ENCODE results near the gene GLCE.

GLCE gene

GRCh38 chr15:69160141-69160993, at the start of gene GLCE:
GLCE (plus strand) TSS chr15:69160635; CDS start chr15:69255807, 95,172 bp downstream.
- H3K9ac ChIP-seq (ENCODE audit: low read length) = peak within 1 kb of the TSS; percentile 69
- no peaks in the 10 kb centered on the region for H3K4me1 ChIP-seq (ENCODE audit: control insufficient read depth, insufficient read depth, low read length)
- peak within 1 kb of the TSS; percentile 80 for H3K4me3 ChIP-seq (ENCODE audit: low read length)
- H3K27ac ChIP-seq (ENCODE audit: low read depth, low read length) = peak within 1 kb of the TSS; percentile 73
- H3K36me3 ChIP-seq (ENCODE audit: control insufficient read depth, insufficient read depth, low read length) = no peaks in the 10 kb centered on the region
- H3K27me3 ChIP-seq (ENCODE audit: control insufficient read depth, insufficient read depth, low read length) = no peaks in the 10 kb centered on the region

DNA sequence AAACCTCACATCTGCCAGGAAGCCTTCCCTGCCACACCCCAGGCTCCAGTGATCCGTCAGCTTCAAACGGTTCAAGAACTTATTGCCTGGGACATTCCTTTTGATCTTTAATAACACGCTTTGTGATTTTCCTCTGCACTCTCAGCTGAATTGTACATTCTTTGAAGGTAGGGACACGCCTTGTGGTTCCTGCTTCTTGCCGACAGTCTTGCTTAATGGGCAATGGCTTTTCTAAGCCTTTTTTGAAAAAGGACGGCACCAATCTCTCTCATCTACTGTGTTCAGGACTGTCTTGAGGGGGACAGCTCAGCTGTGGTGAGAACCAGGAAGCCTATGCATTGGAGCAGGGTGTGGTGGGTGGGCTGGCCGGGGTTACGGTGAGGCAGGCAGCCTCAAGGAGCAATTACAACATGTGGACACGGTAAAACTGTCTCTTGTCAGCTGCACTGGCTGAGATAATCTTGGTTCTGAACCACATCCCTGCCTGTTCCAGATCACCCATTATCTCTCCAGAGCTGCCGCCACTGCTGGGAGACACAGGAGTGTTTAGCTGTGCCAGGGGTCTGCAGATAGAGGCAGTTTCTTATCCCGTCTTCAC, 46.0 kb upstream of the GLCE start:
- Histone ChIP-seq H3K4me1 (ENCODE audit: control insufficient read depth, insufficient read depth, low read length) (no peaks in the 10 kb centered on the region), H3K27me3 (ENCODE audit: control insufficient read depth, insufficient read depth, low read length) (no peaks in the 10 kb centered on the region), H3K4me3 (ENCODE audit: low read length) (no peak overlapping the region), H3K36me3 (ENCODE audit: control insufficient read depth, insufficient read depth, low read length) (no peaks in the 10 kb centered on the region), H3K27ac (ENCODE audit: low read depth, low read length) (no peak overlapping the region), H3K9ac (ENCODE audit: low read length) (no peak overlapping the region)

DNA sequence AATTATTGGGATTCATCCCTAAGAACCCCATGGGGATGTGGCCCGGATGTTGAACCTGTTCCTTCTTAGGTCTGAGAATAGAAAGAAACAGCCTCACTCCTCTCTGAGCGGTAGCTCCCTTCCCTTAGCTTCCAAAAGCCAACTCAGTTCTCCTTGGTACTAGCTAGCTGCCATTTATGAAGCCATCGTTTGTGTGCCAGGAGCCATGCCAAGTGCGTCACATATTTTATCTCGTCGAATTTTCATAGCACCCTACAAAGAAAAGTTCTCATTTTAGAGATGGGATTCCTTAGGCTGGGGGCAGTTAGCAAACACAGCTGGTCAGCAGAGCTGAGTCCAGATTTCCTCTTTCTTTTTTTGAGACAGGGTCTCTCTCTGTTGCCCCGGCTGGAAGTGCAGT, 45.4 kb upstream of the GLCE start:
- no peak overlapping the region for H3K9ac ChIP-seq (ENCODE audit: low read length)
- no peaks in the 10 kb centered on the region for H3K4me1 ChIP-seq (ENCODE audit: control insufficient read depth, insufficient read depth, low read length)
- H3K4me3 ChIP-seq (ENCODE audit: low read length) = no peak overlapping the region
- no peak overlapping the region for H3K27ac ChIP-seq (ENCODE audit: low read depth, low read length)
- no peaks in the 10 kb centered on the region for H3K27me3 ChIP-seq (ENCODE audit: control insufficient read depth, insufficient read depth, low read length)
- no peaks in the 10 kb centered on the region for H3K36me3 ChIP-seq (ENCODE audit: control insufficient read depth, insufficient read depth, low read length)

- H3K4me1 ChIP-seq (ENCODE audit: control insufficient read depth, insufficient read depth, low read length) = no peaks in the 10 kb centered on the region
- H3K36me3 ChIP-seq (ENCODE audit: control insufficient read depth, insufficient read depth, low read length) = no peaks in the 10 kb centered on the region
- H3K27me3 ChIP-seq (ENCODE audit: control insufficient read depth, insufficient read depth, low read length) = no peaks in the 10 kb centered on the region
Observed at GRCh38 chr15:69116391-69116790, 44.0 kb upstream of the GLCE start.

DNA sequence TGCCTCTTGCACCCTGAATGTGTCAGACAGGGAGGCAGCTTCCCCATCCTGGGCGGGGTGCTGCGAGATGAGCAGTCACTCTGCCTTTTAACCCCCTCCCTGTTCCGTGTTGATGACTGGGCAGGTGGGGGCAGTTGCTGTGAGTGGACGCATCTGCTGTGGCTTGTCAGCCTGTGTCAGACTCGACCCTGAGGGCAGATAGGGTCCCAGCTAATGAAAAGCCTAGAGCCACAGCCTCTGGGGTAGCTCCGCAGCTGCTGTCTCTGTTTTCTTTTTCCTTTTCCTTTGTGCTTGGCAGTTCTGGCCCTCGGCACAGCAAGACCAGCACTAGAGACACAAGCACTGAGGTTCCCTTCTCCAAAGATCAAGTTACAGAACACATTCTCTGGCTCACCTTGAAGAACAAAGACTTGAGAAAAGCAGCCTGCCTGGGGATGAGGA, 43.0 kb upstream of the GLCE start:
- no peaks in the 10 kb centered on the region for H3K36me3 ChIP-seq (ENCODE audit: control insufficient read depth, insufficient read depth, low read length)
- H3K27ac ChIP-seq (ENCODE audit: low read depth, low read length) = no peak overlapping the region
- H3K4me3 ChIP-seq (ENCODE audit: low read length) = no peak overlapping the region
- H3K9ac ChIP-seq (ENCODE audit: low read length) = no peak overlapping the region
- H3K27me3 ChIP-seq (ENCODE audit: control insufficient read depth, insufficient read depth, low read length) = no peaks in the 10 kb centered on the region
- H3K4me1 ChIP-seq (ENCODE audit: control insufficient read depth, insufficient read depth, low read length) = no peaks in the 10 kb centered on the region

More at GRCh38 chr15:69116391-69116790, 44.0 kb upstream of the GLCE start:
- H3K9ac ChIP-seq (ENCODE audit: low read length) = no peak overlapping the region
- H3K4me3 ChIP-seq (ENCODE audit: low read length) = no peak overlapping the region
- no peak overlapping the region for H3K27ac ChIP-seq (ENCODE audit: low read depth, low read length)

- Histone ChIP-seq H3K9ac (ENCODE audit: low read length) (no peak overlapping the region), H3K27me3 (ENCODE audit: control insufficient read depth, insufficient read depth, low read length) (no peaks in the 10 kb centered on the region), H3K4me3 (ENCODE audit: low read length) (no peak overlapping the region), H3K27ac (ENCODE audit: low read depth, low read length) (no peak overlapping the region), H3K36me3 (ENCODE audit: control insufficient read depth, insufficient read depth, low read length) (no peaks in the 10 kb centered on the region), H3K4me1 (ENCODE audit: control insufficient read depth, insufficient read depth, low read length) (no peaks in the 10 kb centered on the region)
Observed at GRCh38 chr15:69118089-69118488, 42.3 kb upstream of the GLCE start.

DNA sequence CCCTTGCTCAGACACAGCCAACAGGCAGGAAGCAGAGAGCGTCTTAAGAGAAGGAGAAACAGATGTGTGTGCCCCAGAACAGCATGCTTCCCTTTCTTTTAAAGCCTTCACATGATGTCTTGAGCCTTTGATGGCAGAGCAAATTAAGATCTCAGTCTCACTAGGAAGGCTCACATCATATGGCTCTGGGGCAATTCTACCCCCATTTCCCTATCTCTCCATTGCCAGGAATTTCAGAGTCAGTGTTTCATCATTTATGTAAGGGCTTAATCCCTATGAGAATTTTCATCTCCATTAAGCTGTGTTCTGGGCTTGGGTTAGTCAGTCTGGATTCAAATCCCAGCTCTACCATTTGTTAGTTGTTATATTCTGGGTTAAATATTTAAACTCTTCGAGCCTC, 41.4 kb upstream of the GLCE start:
- no peak overlapping the region for H3K9ac ChIP-seq (ENCODE audit: low read length)
- H3K27me3 ChIP-seq (ENCODE audit: control insufficient read depth, insufficient read depth, low read length) = no peaks in the 10 kb centered on the region
- no peak overlapping the region for H3K27ac ChIP-seq (ENCODE audit: low read depth, low read length)
- H3K4me3 ChIP-seq (ENCODE audit: low read length) = no peak overlapping the region
- H3K4me1 ChIP-seq (ENCODE audit: control insufficient read depth, insufficient read depth, low read length) = no peaks in the 10 kb centered on the region
- no peaks in the 10 kb centered on the region for H3K36me3 ChIP-seq (ENCODE audit: control insufficient read depth, insufficient read depth, low read length)

GRCh38 chr15:69119683-69120395, 40.6 kb upstream of the GLCE start:
- H3K9ac ChIP-seq (ENCODE audit: low read length) = no peak overlapping the region
- no peaks in the 10 kb centered on the region for H3K36me3 ChIP-seq (ENCODE audit: control insufficient read depth, insufficient read depth, low read length)
- no peak overlapping the region for H3K27ac ChIP-seq (ENCODE audit: low read depth, low read length)
- H3K4me3 ChIP-seq (ENCODE audit: low read length) = no peak overlapping the region
- H3K27me3 ChIP-seq (ENCODE audit: control insufficient read depth, insufficient read depth, low read length) = no peaks in the 10 kb centered on the region
- no peaks in the 10 kb centered on the region for H3K4me1 ChIP-seq (ENCODE audit: control insufficient read depth, insufficient read depth, low read length)

GRCh38 chr15:69120732-69121131, 39.7 kb upstream of the GLCE start:
- H3K4me1 ChIP-seq (ENCODE audit: control insufficient read depth, insufficient read depth, low read length) = no peaks in the 10 kb centered on the region
- H3K9ac ChIP-seq (ENCODE audit: low read length) = no peak overlapping the region
- no peak overlapping the region for H3K4me3 ChIP-seq (ENCODE audit: low read length)
- H3K27me3 ChIP-seq (ENCODE audit: control insufficient read depth, insufficient read depth, low read length) = no peaks in the 10 kb centered on the region
- no peaks in the 10 kb centered on the region for H3K36me3 ChIP-seq (ENCODE audit: control insufficient read depth, insufficient read depth, low read length)
- no peak overlapping the region for H3K27ac ChIP-seq (ENCODE audit: low read depth, low read length)

DNA sequence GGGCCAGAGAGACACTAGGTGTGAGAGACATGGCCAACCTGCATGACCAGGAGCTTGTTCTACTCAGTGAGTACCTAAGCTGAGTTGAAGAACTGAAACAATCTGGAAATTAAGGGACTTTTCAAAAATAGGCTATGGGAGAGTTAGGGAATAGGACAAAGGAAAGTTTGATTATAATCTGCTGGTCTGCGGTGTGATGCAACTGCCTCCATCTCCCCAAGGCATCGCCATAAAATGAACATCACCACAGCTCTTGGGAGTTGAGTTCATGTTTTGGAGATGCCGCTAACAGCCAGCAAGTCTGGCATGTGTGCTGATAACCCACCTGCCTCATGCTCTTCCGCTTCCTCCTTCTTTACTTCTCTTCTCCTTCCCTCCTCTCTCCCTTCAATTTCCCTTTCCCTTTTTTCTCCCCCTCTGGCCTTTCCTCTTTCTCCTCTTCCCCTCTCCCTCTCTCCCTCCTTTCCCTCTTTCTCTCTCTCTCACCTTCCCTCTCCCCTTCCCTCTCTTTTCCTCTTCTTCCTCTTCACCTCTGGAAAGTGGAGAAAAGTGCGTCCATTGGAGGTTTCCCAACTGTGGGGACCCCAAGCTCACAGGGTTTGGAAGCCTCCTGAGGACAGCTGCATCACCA, 39.1 kb upstream of the GLCE start:
- Histone ChIP-seq H3K27me3 (ENCODE audit: control insufficient read depth, insufficient read depth, low read length) (no peaks in the 10 kb centered on the region), H3K36me3 (ENCODE audit: control insufficient read depth, insufficient read depth, low read length) (no peaks in the 10 kb centered on the region), H3K9ac (ENCODE audit: low read length) (no peak overlapping the region), H3K27ac (ENCODE audit: low read depth, low read length) (no peak overlapping the region), H3K4me1 (ENCODE audit: control insufficient read depth, insufficient read depth, low read length) (no peaks in the 10 kb centered on the region), H3K4me3 (ENCODE audit: low read length) (no peak overlapping the region)

GRCh38 chr15:69125236-69125635, 35.2 kb upstream of the GLCE start:
- Histone ChIP-seq H3K4me3 (ENCODE audit: low read length) (no peak overlapping the region), H3K4me1 (ENCODE audit: control insufficient read depth, insufficient read depth, low read length) (no peaks in the 10 kb centered on the region), H3K27ac (ENCODE audit: low read depth, low read length) (no peak overlapping the region), H3K36me3 (ENCODE audit: control insufficient read depth, insufficient read depth, low read length) (no peaks in the 10 kb centered on the region), H3K9ac (ENCODE audit: low read length) (no peak overlapping the region), H3K27me3 (ENCODE audit: control insufficient read depth, insufficient read depth, low read length) (no peaks in the 10 kb centered on the region)

GRCh38 chr15:69126054-69126469, 34.4 kb upstream of the GLCE start:
- Histone ChIP-seq H3K4me1 (ENCODE audit: control insufficient read depth, insufficient read depth, low read length) (no peaks in the 10 kb centered on the region), H3K9ac (ENCODE audit: low read length) (no peak overlapping the region), H3K36me3 (ENCODE audit: control insufficient read depth, insufficient read depth, low read length) (no peaks in the 10 kb centered on the region), H3K4me3 (ENCODE audit: low read length) (no peak overlapping the region), H3K27ac (ENCODE audit: low read depth, low read length) (no peak overlapping the region), H3K27me3 (ENCODE audit: control insufficient read depth, insufficient read depth, low read length) (no peaks in the 10 kb centered on the region)
